Upper lobe of left lung (tissue), 4 donors: Measurements from ENCODE around the gene MTMR2.

Source experiments
- POLR2AphosphoS5 ChIP-seq, 2 donors: sonication (generic); formaldehyde crosslinking; IDR thresholded peaks; one replicate each; pipeline ENCODE4 v1.5.1; 2017; ENCODE audit warnings: antibody characterized with exemption in 2 of 2
- TF ChIP-seq, protein P1 (sequence below), 6 experiments: fragments of 450-650 bp in 4 of 6; fragments of 200-600 bp in 2 of 6; sonication (generic) in 2 of 6; IDR thresholded peaks; one replicate each; pipeline ENCODE4 v1.5.1; 2016 to 2019; ENCODE audit warnings: antibody characterized with exemption in 6 of 6

GRCh38 chr11:95831198-95831883 is 92.6 kb downstream of the MTMR2 start:
- TF ChIP-seq POLR2AphosphoS5 (IDR thresholded peaks at IDR 0.05): no peak
- TF ChIP-seq, protein P1, sequence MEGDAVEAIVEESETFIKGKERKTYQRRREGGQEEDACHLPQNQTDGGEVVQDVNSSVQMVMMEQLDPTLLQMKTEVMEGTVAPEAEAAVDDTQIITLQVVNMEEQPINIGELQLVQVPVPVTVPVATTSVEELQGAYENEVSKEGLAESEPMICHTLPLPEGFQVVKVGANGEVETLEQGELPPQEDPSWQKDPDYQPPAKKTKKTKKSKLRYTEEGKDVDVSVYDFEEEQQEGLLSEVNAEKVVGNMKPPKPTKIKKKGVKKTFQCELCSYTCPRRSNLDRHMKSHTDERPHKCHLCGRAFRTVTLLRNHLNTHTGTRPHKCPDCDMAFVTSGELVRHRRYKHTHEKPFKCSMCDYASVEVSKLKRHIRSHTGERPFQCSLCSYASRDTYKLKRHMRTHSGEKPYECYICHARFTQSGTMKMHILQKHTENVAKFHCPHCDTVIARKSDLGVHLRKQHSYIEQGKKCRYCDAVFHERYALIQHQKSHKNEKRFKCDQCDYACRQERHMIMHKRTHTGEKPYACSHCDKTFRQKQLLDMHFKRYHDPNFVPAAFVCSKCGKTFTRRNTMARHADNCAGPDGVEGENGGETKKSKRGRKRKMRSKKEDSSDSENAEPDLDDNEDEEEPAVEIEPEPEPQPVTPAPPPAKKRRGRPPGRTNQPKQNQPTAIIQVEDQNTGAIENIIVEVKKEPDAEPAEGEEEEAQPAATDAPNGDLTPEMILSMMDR (IDR thresholded peaks at IDR 0.05): no peak
